H1 (cell line): ENCODE measurements around the gene SCAPER. TPM values are rescaled to one million over a fixed set of nuclear protein-coding genes. Genes with fewer than 3 reads are reported as not detected.

Source experiments
- CTCF ChIA-PET: fragments of 300-600 bp; sonication (Branson Sonifier 250); formaldehyde crosslinking; loops from one replicate; lab custom pipeline; 2021; ENCODE audit not compliant: partially characterized antibody; lab: Charles Lee
- POLR2A ChIA-PET: fragments of 300-600 bp; sonication (Branson Sonifier 250); formaldehyde crosslinking; loops from one replicate; lab custom pipeline; 2021; ENCODE audit warnings: inconsistent platforms; ENCODE audit not compliant: partially characterized antibody; lab: Charles Lee
- DNase-seq, 2 experiments: peaks; one replicate each; pipeline versions ENCODE4 v3.0.0 to v3.0.0-alpha.2; 2010 to 2022; ENCODE audit warnings: low spot score in 2 of 2, low read depth in 1 of 2, mixed read lengths in 1 of 2
- FAIRE-seq: peaks from 2 replicates; lab custom pipeline; 2011; peaks lifted over from hg19 to GRCh38; lab: Jason Lieb, UNC
- H2AFZ ChIP-seq: 2 replicates; pipeline ENCODE4 v1.8.1; 2012; ENCODE audit warnings: low read length, inconsistent platforms
- H2AK5ac ChIP-seq: 2 replicates; pipeline ENCODE4 v1.6.1; 2013; ENCODE audit warnings: low read depth, low read length
- H2BK120ac ChIP-seq: replicated peaks from 2 replicates; pipeline ENCODE3; 2013; ENCODE audit warnings: low read depth, low read length, inconsistent platforms
- H2BK12ac ChIP-seq: 2 replicates; pipeline ENCODE4 v1.6.1; 2013; ENCODE audit warnings: low read depth, low read length
- H2BK15ac ChIP-seq: 2 replicates; pipeline ENCODE4 v1.6.1; 2013; ENCODE audit warnings: low read length
- H2BK20ac ChIP-seq: 2 replicates; pipeline ENCODE4 v1.6.1; 2013; ENCODE audit warnings: low read length
- H2BK5ac ChIP-seq: 2 replicates; pipeline ENCODE4 v1.6.1; 2013; ENCODE audit warnings: low read depth, low read length
- H3K14ac ChIP-seq: 2 replicates; pipeline ENCODE4 v1.6.1; 2013; ENCODE audit warnings: inconsistent platforms; ENCODE audit not compliant: insufficient read length
- H3K18ac ChIP-seq: 2 replicates; pipeline ENCODE4 v1.6.1; 2013; ENCODE audit warnings: low read length; ENCODE audit errors: extremely low read depth
- H3K23ac ChIP-seq: 2 replicates; pipeline ENCODE4 v1.6.1; 2013; ENCODE audit warnings: inconsistent platforms; ENCODE audit not compliant: insufficient read length
- H3K23me2 ChIP-seq: 2 replicates; pipeline ENCODE4 v1.6.1; 2013; ENCODE audit warnings: low read depth, low read length
- H3K27ac ChIP-seq: 2 replicates; pipeline ENCODE4 v1.6.1; 2011; ENCODE audit warnings: low read depth, low read length, inconsistent platforms
- H3K27me3 ChIP-seq, 4 experiments: replicated peaks in 1 of 4; 1 replicate in 1 of 4; 2 replicates in 3 of 4; pipeline versions ENCODE4 v1.6.1 to v1.8.1; 2011 to 2013; ENCODE audit warnings: low read length in 3 of 4, mild to moderate bottlenecking in 3 of 4, inconsistent platforms in 2 of 4, mixed read lengths in 2 of 4, moderate library complexity in 1 of 4; ENCODE audit not compliant: control insufficient read depth in 3 of 4, insufficient read depth in 3 of 4; ENCODE audit errors: extremely low read depth in 1 of 4
- H3K36me3 ChIP-seq, 4 experiments: 2 replicates each; pipeline versions ENCODE4 v1.6.1 to v1.8.1; 2011 to 2013; ENCODE audit warnings: mild to moderate bottlenecking in 4 of 4, low read length in 3 of 4, moderate library complexity in 2 of 4, control low read depth in 1 of 4, inconsistent platforms in 1 of 4; ENCODE audit not compliant: insufficient read depth in 4 of 4, control insufficient read depth in 2 of 4
- H3K4ac ChIP-seq: replicated peaks from 2 replicates; pipeline ENCODE3; 2013; ENCODE audit warnings: low read length, low read depth, mixed read lengths, inconsistent platforms; ENCODE audit not compliant: insufficient read length
- H3K4me1 ChIP-seq, 4 experiments: replicated peaks in 1 of 4; 1 replicate in 1 of 4; 2 replicates in 3 of 4; pipeline versions ENCODE4 v1.6.1 to v1.8.1; 2011 to 2013; ENCODE audit warnings: low read length in 3 of 4, inconsistent platforms in 2 of 4, mixed read lengths in 1 of 4; ENCODE audit not compliant: insufficient read depth in 4 of 4, control insufficient read depth in 3 of 4
- H3K4me2 ChIP-seq, 2 experiments: 2 replicates each; pipeline versions ENCODE4 v1.6.1 to v1.8.1; 2011 to 2013; ENCODE audit warnings: low read depth in 2 of 2, low read length in 2 of 2, control low read depth in 1 of 2, inconsistent platforms in 1 of 2, mild to moderate bottlenecking in 1 of 2; ENCODE audit not compliant: insufficient read depth in 1 of 2
- H3K4me3 ChIP-seq, 4 experiments: fragments of 200-600, 300-600 bp in 1 of 4; sonication (generic), shearing (Covaris generic), sonication (Bioruptor Twin) in 1 of 4; 2 replicates each; pipeline versions ENCODE4 v1.5.1 to v1.8.1; 2011 to 2016; ENCODE audit warnings: low read length in 4 of 4, low read depth in 3 of 4, control low read depth in 2 of 4, inconsistent platforms in 2 of 4, mild to moderate bottlenecking in 2 of 4, mixed read lengths in 1 of 4, moderate library complexity in 1 of 4; ENCODE audit not compliant: insufficient read depth in 2 of 4; ENCODE audit errors: extremely low read depth in 1 of 4
- H3K56ac ChIP-seq: replicated peaks from 2 replicates; pipeline ENCODE3; 2013; ENCODE audit warnings: low read depth, mild to moderate bottlenecking, mixed read lengths, low read length, inconsistent platforms; ENCODE audit not compliant: insufficient read length
- H3K79me1 ChIP-seq: 2 replicates; pipeline ENCODE4 v1.6.1; 2013; ENCODE audit warnings: low read depth, low read length, control low read depth
- H3K79me2 ChIP-seq, 2 experiments: 2 replicates each; pipeline versions ENCODE4 v1.6.1 to v1.8.1; 2012 to 2013; ENCODE audit warnings: low read length in 2 of 2, mild to moderate bottlenecking in 2 of 2, inconsistent platforms in 1 of 2; ENCODE audit not compliant: insufficient read depth in 2 of 2, control insufficient read depth in 1 of 2
- H3K9ac ChIP-seq, 4 experiments: replicated peaks in 1 of 4; 1 replicate in 1 of 4; 2 replicates in 3 of 4; pipeline versions ENCODE4 v1.6.1 to v1.8.1; 2011 to 2013; ENCODE audit warnings: low read depth in 3 of 4, low read length in 3 of 4, control low read depth in 2 of 4, mild to moderate bottlenecking in 2 of 4, moderate library complexity in 2 of 4, inconsistent platforms in 1 of 4; ENCODE audit errors: extremely low read depth in 1 of 4
- H3K9me3 ChIP-seq, 2 experiments: 2 replicates each; pipeline versions ENCODE4 v1.6.1 to v1.8.1; 2012 to 2013; ENCODE audit warnings: mild to moderate bottlenecking in 2 of 2, moderate library complexity in 2 of 2, control low read depth in 1 of 2, inconsistent platforms in 1 of 2, low read depth in 1 of 2, low read length in 1 of 2, mixed read lengths in 1 of 2; ENCODE audit not compliant: insufficient read depth in 2 of 2
- H4K20me1 ChIP-seq, 2 experiments: replicated peaks in 1 of 2; 2 replicates each; pipeline versions ENCODE3 to v1.8.1; 2011 to 2013; ENCODE audit warnings: inconsistent platforms in 2 of 2, low read length in 2 of 2, mild to moderate bottlenecking in 1 of 2; ENCODE audit not compliant: insufficient read depth in 2 of 2, control insufficient read depth in 1 of 2
- H4K5ac ChIP-seq: 2 replicates; pipeline ENCODE4 v1.6.1; 2013; ENCODE audit warnings: low read length, low read depth, mixed read lengths, inconsistent platforms; ENCODE audit not compliant: insufficient read length
- H4K8ac ChIP-seq: 2 replicates; pipeline ENCODE4 v1.8.0; 2013; ENCODE audit warnings: mild to moderate bottlenecking, moderate library complexity, low read length, inconsistent platforms; ENCODE audit not compliant: insufficient read depth; ENCODE audit errors: extremely low read depth
- H4K91ac ChIP-seq: replicated peaks from 2 replicates; pipeline ENCODE3; 2013; ENCODE audit warnings: low read length, mixed read lengths, inconsistent platforms; ENCODE audit not compliant: insufficient read length
- KDM1A ChIP-seq: fragments of 200-600, 300-600 bp; sonication (generic); IDR thresholded peaks from 2 replicates; pipeline ENCODE4 v1.7.1; 2016; ENCODE audit warnings: mild to moderate bottlenecking, low read length, borderline replicate concordance
- RNF2 ChIP-seq: fragments of 200-900, 300-1000 bp; sonication (generic); IDR thresholded peaks from 2 replicates; pipeline ENCODE4 v1.7.1; 2016; ENCODE audit warnings: borderline replicate concordance, low read depth, mild to moderate bottlenecking, antibody characterized with exemption, low read length; ENCODE audit not compliant: poor library complexity, severe bottlenecking; ENCODE audit errors: missing control alignments
- WGBS, 2 experiments: shearing (Covaris generic) in 1 of 2; methylation state at CpG; one replicate each; pipeline versions ENCODE4 v1.1.6 to v1.1.7; 2013 to 2015; ENCODE audit warnings: low lambda C conversion rate in 2 of 2, mixed read lengths in 2 of 2, inconsistent platforms in 1 of 2, low coverage in 1 of 2, missing lambda C conversion rate in 1 of 2; ENCODE audit not compliant: insufficient replicate concordance in 2 of 2, insufficient coverage in 1 of 2, insufficient read length in 1 of 2; ENCODE audit errors: extremely low coverage in 1 of 2, missing lambda C conversion rate in 1 of 2; 5-methylcytosine and 5-hydroxymethylcytosine counted together
- polyA plus RNA-seq, 7 experiments: library from polyadenylated mRNA; depleted of rRNA in 3 of 7; stranded (reverse) in 5 of 7; unstranded in 2 of 7; fragments of >200 nt in 5 of 7; fragments of 200-250 nt in 2 of 7; gene quantifications; 1 replicate in 5 of 7; 2 replicates in 1 of 7; 4 replicates in 1 of 7; pipeline versions ENCODE4 v1.2.1 to v1.2.3, GENCODE V29; 2011 to 2013; ENCODE audit warnings: missing spikeins in 2 of 7, mixed read lengths in 2 of 7
- total RNA-seq: library from RNA; stranded (reverse); fragmentation: NEBNext Ultra II Directional; extraction: Animal tissue kit (Norgen Biotek cat#: 25700); gene quantifications from 2 replicates; pipeline ENCODE4 v1.2.1, GENCODE V29; 2021

SCAPER gene
- total and polyA plus RNA-seq, 2 of the 8 experiments (the other 6 are each of a cell fraction or from before 2014, with no cell fraction given) = 1.6 to 6.8 TPM

DNA sequence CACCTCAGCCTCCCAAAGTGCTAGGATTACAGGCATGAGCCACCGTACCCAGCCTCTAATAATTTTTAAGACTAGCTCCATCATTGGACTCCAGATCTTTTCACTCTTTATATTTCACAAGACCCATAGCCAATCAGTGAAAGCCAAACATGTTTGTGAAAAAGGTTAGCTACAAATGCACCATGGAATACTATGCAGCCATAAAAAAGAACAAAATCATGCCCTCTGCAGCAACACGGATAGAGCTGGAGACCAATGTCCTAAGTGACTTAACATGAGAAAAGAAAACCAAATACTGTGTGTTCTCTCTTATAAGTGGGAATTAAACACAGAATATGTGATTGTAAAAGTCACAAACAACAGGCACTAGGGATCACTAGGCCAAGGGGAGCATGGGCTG lies 3.2 kb downstream of the SCAPER start:
- TF ChIP-seq RNF2 = no peak
- peak; percentile 45; the same call in 1 of the 2 replicates for TF ChIP-seq KDM1A
- Histone ChIP-seq H3K14ac (no peak overlapping the region), H3K27me3 (peaks cover 0 to 4% (median 0%) of the 10 kb centered on the region in 4 experiments; a peak in 2 of 7 replicates), H2BK20ac (no peak overlapping the region), H2BK120ac (no peak overlapping the region), H2BK5ac (no peak overlapping the region), H3K79me2 (no peaks in the 10 kb centered on the region), H2BK15ac (no peak overlapping the region), H3K27ac (no peak overlapping the region), H3K23me2 (peaks cover 7% of the 10 kb centered on the region), H2AK5ac (no peak overlapping the region), H3K18ac (no peak overlapping the region), H3K9ac (no peak overlapping the region), H2BK12ac (no peak overlapping the region), H3K4me1 (peaks cover 1 to 7% (median 4%) of the 10 kb centered on the region in 4 experiments; a peak in 5 of 7 replicates), H2AFZ (no peak overlapping the region), H3K4ac (no peak overlapping the region), H3K36me3 (no peaks in the 10 kb centered on the region), H3K9me3 (peaks cover 3 to 11% of the 10 kb centered on the region in 2 experiments; a peak in 3 of 4 replicates), H4K20me1 (no peaks in the 10 kb centered on the region), H3K56ac (no peak overlapping the region), H3K4me2 (no peak overlapping the region), H3K23ac (no peak overlapping the region), H3K4me3 (no peak overlapping the region), H4K8ac (no peak overlapping the region), H4K5ac (no peak overlapping the region), H4K91ac (no peak overlapping the region), H3K79me1 (no peaks in the 10 kb centered on the region)
- DNase-seq = no peak
- ChIA-PET POLR2A (interaction anchor here (0.7 kb wide), 1 partner anchor 15 kb away, joined by 5 read pairs; no protein-coding TSS in a partner anchor), CTCF (no interaction called here)
- FAIRE-seq = no peak
- WGBS, 2 experiments = 95% methylated on average over 2 of the region's 2 CpGs; no CpG with 5 or more reads in 1 of the 2 experiments
